ENCODE data around the gene CNTN4.
"Not testable (repeated sequence)": the region's sequence is repeated elsewhere in the genome, so short reads cannot be mapped to it uniquely, and the experiment has no call there.

The CNTN4 gene

GRCh38 chr3:2098398-2099027 is at the start of gene CNTN4:
CNTN4 (plus strand) TSS chr3:2098866.
- peak; percentile 90 for DNase-seq

- DNase-seq: no peak
Measured at GRCh38 chr3:2061360-2061759, 37.3 kb upstream of the CNTN4 start.

GRCh38 chr3:2071531-2071930 is 27.1 kb upstream of the CNTN4 start:
- no peak for DNase-seq

- no peak for DNase-seq
Measured at GRCh38 chr3:2078821-2079220, 19.8 kb upstream of the CNTN4 start.

- DNase-seq: peak; percentile 22
Measured at GRCh38 chr3:2082871-2083480, 15.7 kb upstream of the CNTN4 start.

GRCh38 chr3:2083558-2083957 is 15.1 kb upstream of the CNTN4 start:
- not testable (repeated sequence) for DNase-seq

- no peak for DNase-seq
Measured at GRCh38 chr3:2090095-2090911, 8.4 kb upstream of the CNTN4 start.

GRCh38 chr3:2092758-2093157 is 5.9 kb upstream of the CNTN4 start:
- no peak for DNase-seq

- no peak for DNase-seq
Measured at GRCh38 chr3:2094941-2095340, 3.7 kb upstream of the CNTN4 start.

- peak; percentile 25 for DNase-seq
Measured at GRCh38 chr3:2096216-2096615, 2.5 kb upstream of the CNTN4 start.

- DNase-seq: no peak
Measured at GRCh38 chr3:2097641-2098191, 950 bp upstream of the CNTN4 start.

- peak; percentile 47 for DNase-seq
Measured at GRCh38 chr3:2099028-2099671, 484 bp downstream of the CNTN4 start.

GRCh38 chr3:2099779-2100191 is 1.1 kb downstream of the CNTN4 start:
- peak; percentile 24 for DNase-seq

GRCh38 chr3:2106438-2106837 is 7.8 kb downstream of the CNTN4 start:
- DNase-seq: no peak

GRCh38 chr3:2110597-2111117 is 12.0 kb downstream of the CNTN4 start:
- DNase-seq: no peak

GRCh38 chr3:2114617-2115275 is 16.1 kb downstream of the CNTN4 start:
- DNase-seq: no peak

GRCh38 chr3:2130726-2131125 is 32.1 kb downstream of the CNTN4 start:
- no peak for DNase-seq

GRCh38 chr3:2133146-2133545 is 34.5 kb downstream of the CNTN4 start:
- no peak for DNase-seq

- no peak for DNase-seq
Measured at GRCh38 chr3:2137651-2138050, 39.0 kb downstream of the CNTN4 start.

- DNase-seq: no peak
Measured at GRCh38 chr3:2141482-2141881, 42.8 kb downstream of the CNTN4 start.

- DNase-seq: no peak
Measured at GRCh38 chr3:2148561-2149340, 50.1 kb downstream of the CNTN4 start.

- DNase-seq: no peak
Measured at GRCh38 chr3:2153053-2153452, 54.4 kb downstream of the CNTN4 start.
